ENCODE results near the gene PRKCA. TPM values are rescaled to one million over a fixed set of nuclear protein-coding genes. Genes with fewer than 3 reads are reported as not detected.

Gene PRKCA
- total RNA-seq, 1 donor from 2014 or later = 15.5 TPM

GRCh38 chr17:66643815-66644710, 341.6 kb downstream of the PRKCA start:
- Histone ChIP-seq H3K27ac (no peak overlapping the region), H3K27me3 (no peaks in the 10 kb centered on the region), H3K4me3 (no peak overlapping the region), H3K4me1 (no peaks in the 10 kb centered on the region), H3K9me3 (no peaks in the 10 kb centered on the region), H3K36me3 (no peaks in the 10 kb centered on the region)
- DNase-seq (ENCODE audit: extremely low spot score in 2 of 2) = no peak
- intact Hi-C loops (cut with DNase I) = no loop called here
- TF ChIP-seq POLR2AphosphoS5 (IDR thresholded peaks at IDR 0.05; ENCODE audit: insufficient read depth in 1 of 2, low read depth in 1 of 2) (no peak), CTCF (IDR thresholded peaks at IDR 0.05) (no peak), POLR2A (IDR thresholded peaks at IDR 0.05) (no peak)

DNA sequence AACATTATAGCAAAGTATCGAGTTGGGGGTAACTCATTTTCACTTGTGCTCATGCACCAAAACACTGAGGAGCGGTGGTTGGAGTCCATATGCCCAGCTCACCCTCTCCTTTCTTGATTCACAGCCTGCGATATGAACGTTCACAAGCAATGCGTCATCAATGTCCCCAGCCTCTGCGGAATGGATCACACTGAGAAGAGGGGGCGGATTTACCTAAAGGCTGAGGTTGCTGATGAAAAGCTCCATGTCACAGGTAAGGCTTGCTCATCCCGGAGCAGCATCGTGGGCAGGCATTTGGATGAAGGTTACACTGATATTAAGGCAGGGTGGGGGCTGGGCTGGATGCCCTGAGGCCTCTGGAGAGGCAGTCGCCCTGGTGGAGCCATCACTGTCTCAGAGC, 342.8 kb downstream of the PRKCA start:
- no peaks in the 10 kb centered on the region for H3K9me3 ChIP-seq
- H3K4me3 ChIP-seq = no peak overlapping the region
- intact Hi-C loops (cut with DNase I) = no loop called here
- H3K36me3 ChIP-seq = no peaks in the 10 kb centered on the region
- no peak for DNase-seq (ENCODE audit: extremely low spot score in 2 of 2)
- H3K27ac ChIP-seq = no peak overlapping the region
- no peaks in the 10 kb centered on the region for H3K4me1 ChIP-seq
- TF ChIP-seq CTCF (IDR thresholded peaks at IDR 0.05) (no peak), POLR2A (IDR thresholded peaks at IDR 0.05) (no peak), POLR2AphosphoS5 (IDR thresholded peaks at IDR 0.05; ENCODE audit: insufficient read depth in 1 of 2, low read depth in 1 of 2) (no peak)
- no peaks in the 10 kb centered on the region for H3K27me3 ChIP-seq

- H3K36me3 ChIP-seq = no peaks in the 10 kb centered on the region
- DNase-seq (ENCODE audit: extremely low spot score in 2 of 2) = no peak
- intact Hi-C loops (cut with DNase I) = no loop called here
- H3K4me3 ChIP-seq = no peak overlapping the region
- H3K27ac ChIP-seq = no peak overlapping the region
- H3K9me3 ChIP-seq = no peaks in the 10 kb centered on the region
- no peaks in the 10 kb centered on the region for H3K27me3 ChIP-seq
- no peaks in the 10 kb centered on the region for H3K4me1 ChIP-seq
- TF ChIP-seq POLR2AphosphoS5 (IDR thresholded peaks at IDR 0.05; ENCODE audit: insufficient read depth in 1 of 2, low read depth in 1 of 2) = no peak
Observed at GRCh38 chr17:66647391-66647983, 345.1 kb downstream of the PRKCA start.

DNA sequence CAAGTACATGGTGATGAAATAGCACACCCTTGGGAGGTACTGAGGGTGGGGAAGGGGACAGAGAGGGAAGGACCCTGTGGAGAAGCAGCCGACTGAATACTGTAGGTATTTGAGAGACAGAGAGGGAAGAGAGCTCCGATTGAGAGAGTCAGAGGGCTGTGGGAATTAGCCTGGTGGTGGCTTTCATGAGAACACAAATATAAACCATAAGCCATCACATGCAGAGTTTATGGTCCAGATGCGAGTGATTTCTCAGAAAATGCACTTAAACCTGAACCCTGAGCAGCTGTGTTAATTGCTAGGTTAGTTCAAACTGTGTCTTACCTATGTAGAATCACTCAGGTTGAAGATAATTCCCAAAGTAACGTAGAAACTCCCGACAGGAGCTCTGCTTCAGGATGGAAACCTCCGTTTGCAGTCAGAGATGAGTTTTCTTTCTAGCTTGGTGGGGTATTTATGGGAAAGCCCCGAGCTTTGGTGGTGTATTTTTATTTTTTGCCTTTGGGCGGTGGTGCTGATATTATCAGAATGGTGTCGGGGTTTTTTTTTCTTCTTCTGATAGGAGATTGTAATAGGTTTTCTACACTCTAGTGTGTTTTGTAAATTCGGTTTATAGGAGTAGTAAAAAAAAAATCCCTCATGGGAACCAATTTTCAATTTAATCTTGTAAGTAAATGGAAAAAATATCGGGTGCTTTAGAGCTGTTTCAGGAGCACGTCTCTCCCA, 347.6 kb downstream of the PRKCA start:
- no peaks in the 10 kb centered on the region for H3K36me3 ChIP-seq
- TF ChIP-seq POLR2A (IDR thresholded peaks at IDR 0.05) (no peak), POLR2AphosphoS5 (IDR thresholded peaks at IDR 0.05; ENCODE audit: insufficient read depth in 1 of 2, low read depth in 1 of 2) (no peak), CTCF (IDR thresholded peaks at IDR 0.05) (no peak)
- H3K4me3 ChIP-seq = no peak overlapping the region
- no peak for DNase-seq (ENCODE audit: extremely low spot score in 2 of 2)
- no peaks in the 10 kb centered on the region for H3K27me3 ChIP-seq
- no peaks in the 10 kb centered on the region for H3K9me3 ChIP-seq
- intact Hi-C loops (cut with DNase I) = no loop called here
- no peak overlapping the region for H3K27ac ChIP-seq
- peaks cover 9% of the 10 kb centered on the region for H3K4me1 ChIP-seq

- H3K4me3 ChIP-seq = no peak overlapping the region
- TF ChIP-seq POLR2A (IDR thresholded peaks at IDR 0.05) = no peak
- TF ChIP-seq POLR2AphosphoS5 (IDR thresholded peaks at IDR 0.05; ENCODE audit: insufficient read depth in 1 of 2, low read depth in 1 of 2) = no peak
- TF ChIP-seq CTCF (IDR thresholded peaks at IDR 0.05) = no peak
- no peaks in the 10 kb centered on the region for H3K36me3 ChIP-seq
- no peak overlapping the region for H3K27ac ChIP-seq
- DNase-seq (ENCODE audit: extremely low spot score in 2 of 2) = no peak
- H3K9me3 ChIP-seq = no peaks in the 10 kb centered on the region
- intact Hi-C loops (cut with DNase I) = no loop called here
- no peaks in the 10 kb centered on the region for H3K27me3 ChIP-seq
- H3K4me1 ChIP-seq = peaks cover 14% of the 10 kb centered on the region
Observed at GRCh38 chr17:66650544-66650877, 348.1 kb downstream of the PRKCA start.

Measured in vagina (tissue), 2 donors.